IMR-90 (cell line): ENCODE data around the gene SNED1. TPM values are rescaled to one million over a fixed set of nuclear protein-coding genes. Genes with fewer than 3 reads are reported as not detected.

Experiments used
- ATAC-seq: fragments of 200-7000 bp; cut with Tn5 transposase; 2 replicates; pipeline ENCODE4 v1.9.1; 2020; ENCODE audit warnings: low read depth, mild to moderate bottlenecking, moderate library complexity
- BruUV-seq: library from RNA; stranded (reverse); fragments of 400-500 nt; replicated peaks from 2 replicates; lab custom pipeline; 2021; lab: Mats Ljungman, UMichigan
- CTCF ChIA-PET: fragments of 300-600 bp; formaldehyde crosslinking; extraction: SDS; loops from one replicate; lab custom pipeline; 2021; ENCODE audit warnings: antibody characterized with exemption; lab: Yijun Ruan, JAX
- POLR2A ChIA-PET: fragments of 300-600 bp; sonication (Branson Sonifier 250); formaldehyde crosslinking; loops from one replicate; lab custom pipeline; 2022; ENCODE audit warnings: antibody characterized with exemption; ENCODE audit not compliant: unreplicated experiment; lab: Charles Lee
- DNase-seq: peaks from one replicate; pipeline ENCODE4 v3.0.0; 2013
- H2AFZ ChIP-seq: replicated peaks from 2 replicates; pipeline ENCODE3; 2013; ENCODE audit warnings: low read length, mild to moderate bottlenecking; ENCODE audit not compliant: poor library complexity
- H2AK5ac ChIP-seq: 2 replicates; pipeline ENCODE4 v1.6.1; 2013; ENCODE audit warnings: low read depth, low read length, inconsistent platforms
- H2AK9ac ChIP-seq: replicated peaks from 2 replicates; pipeline ENCODE3; 2013; ENCODE audit warnings: mild to moderate bottlenecking, low read depth, low read length, moderate library complexity; ENCODE audit not compliant: poor library complexity
- H2BK120ac ChIP-seq: 2 replicates; pipeline ENCODE4 v1.6.1; 2013; ENCODE audit warnings: low read depth, low read length, inconsistent platforms
- H2BK15ac ChIP-seq: 3 replicates; pipeline ENCODE4 v1.6.1; 2013; ENCODE audit warnings: low read depth, low read length, inconsistent platforms
- H2BK20ac ChIP-seq: 2 replicates; pipeline ENCODE4 v1.6.1; 2013; ENCODE audit warnings: low read depth, mild to moderate bottlenecking, inconsistent platforms, low read length, moderate library complexity
- H2BK5ac ChIP-seq: 2 replicates; pipeline ENCODE4 v1.6.1; 2013; ENCODE audit warnings: mild to moderate bottlenecking, low read depth, low read length, inconsistent platforms; ENCODE audit not compliant: poor library complexity, severe bottlenecking
- H3K14ac ChIP-seq: replicated peaks from 2 replicates; pipeline ENCODE4 v1.6.1; 2013; ENCODE audit warnings: low read depth, low read length, inconsistent platforms
- H3K18ac ChIP-seq: 2 replicates; pipeline ENCODE4 v1.6.1; 2013; ENCODE audit warnings: low read depth, low read length, control low read depth
- H3K23ac ChIP-seq: 2 replicates; pipeline ENCODE4 v1.6.1; 2013; ENCODE audit warnings: low read depth, low read length, inconsistent platforms
- H3K27ac ChIP-seq: 2 replicates; pipeline ENCODE4 v1.5.1; 2013; ENCODE audit warnings: mild to moderate bottlenecking, control low read depth, low read length; ENCODE audit not compliant: insufficient read depth
- H3K27me3 ChIP-seq: 2 replicates; pipeline ENCODE4 v1.6.1; 2013; ENCODE audit warnings: low read length; ENCODE audit not compliant: control insufficient read depth, insufficient read depth
- H3K36me3 ChIP-seq: 2 replicates; pipeline ENCODE4 v1.6.1; 2013; ENCODE audit warnings: low read length, mixed read lengths; ENCODE audit not compliant: control insufficient read depth, insufficient read depth
- H3K4ac ChIP-seq: 2 replicates; pipeline ENCODE4 v1.6.1; 2013; ENCODE audit warnings: low read depth, low read length, inconsistent platforms
- H3K4me1 ChIP-seq: 2 replicates; pipeline ENCODE4 v1.6.1; 2013; ENCODE audit warnings: low read length, mixed read lengths; ENCODE audit not compliant: control insufficient read depth, insufficient read depth
- H3K4me2 ChIP-seq: 2 replicates; pipeline ENCODE4 v1.6.1; 2013; ENCODE audit warnings: low read depth, mild to moderate bottlenecking, control low read depth, low read length, moderate library complexity
- H3K4me3 ChIP-seq: 2 replicates; pipeline ENCODE4 v1.5.1; 2013; ENCODE audit warnings: low read depth, mild to moderate bottlenecking, control low read depth, low read length, moderate library complexity; ENCODE audit not compliant: insufficient read depth
- H3K56ac ChIP-seq: 2 replicates; pipeline ENCODE4 v1.6.1; 2013; ENCODE audit warnings: low read length, inconsistent platforms; ENCODE audit not compliant: insufficient read depth; ENCODE audit errors: extremely low read depth
- H3K79me1 ChIP-seq, 2 experiments: 2 replicates each; pipeline ENCODE4 v1.6.1; 2013; ENCODE audit warnings: low read length in 2 of 2, inconsistent platforms in 1 of 2, low read depth in 1 of 2
- H3K9ac ChIP-seq: 2 replicates; pipeline ENCODE4 v1.6.1; 2013; ENCODE audit warnings: low read depth, low read length, control low read depth
- H3K9me1 ChIP-seq: 2 replicates; pipeline ENCODE4 v1.6.1; 2013; ENCODE audit warnings: low read length, inconsistent platforms; ENCODE audit not compliant: insufficient read depth
- H3K9me3 ChIP-seq: 2 replicates; pipeline ENCODE4 v1.6.1; 2013; ENCODE audit warnings: low read length; ENCODE audit not compliant: control insufficient read depth, insufficient read depth
- H4K20me1 ChIP-seq: 2 replicates; pipeline ENCODE4 v1.6.1; 2013; ENCODE audit warnings: low read length, inconsistent platforms; ENCODE audit not compliant: insufficient read depth
- H4K5ac ChIP-seq: 2 replicates; pipeline ENCODE4 v1.6.1; 2013; ENCODE audit warnings: mild to moderate bottlenecking, low read depth, low read length, control low read depth
- H4K8ac ChIP-seq, 2 experiments: 2 replicates each; pipeline ENCODE4 v1.6.1; 2013; ENCODE audit warnings: low read depth in 2 of 2, low read length in 2 of 2, control low read depth in 1 of 2, inconsistent platforms in 1 of 2
- H4K91ac ChIP-seq: 2 replicates; pipeline ENCODE4 v1.6.1; 2013; ENCODE audit warnings: low read depth, low read length, inconsistent platforms; ENCODE audit not compliant: insufficient read depth
- BHLHE40 ChIP-seq: fragments of 150-350 bp; IDR thresholded peaks from 2 replicates; pipeline ENCODE4 v1.6.1; 2016; ENCODE audit warnings: mild to moderate bottlenecking, low read depth, low read length
- CEBPB ChIP-seq: IDR thresholded peaks from 2 replicates; pipeline ENCODE4 v1.6.1; 2012; ENCODE audit warnings: low read depth, low read length, improper control_type of control experiment
- CHD1 ChIP-seq: IDR thresholded peaks from 2 replicates; pipeline ENCODE4 v1.6.1; 2012; ENCODE audit warnings: low read depth, low read length, improper control_type of control experiment
- ELK1 ChIP-seq: fragments of 150-350 bp; IDR thresholded peaks from 2 replicates; pipeline ENCODE4 v1.6.1; 2016; ENCODE audit warnings: low read depth, mild to moderate bottlenecking, low read length, moderate library complexity, borderline replicate concordance
- FOS ChIP-seq: fragments of 150-350 bp; IDR thresholded peaks from 2 replicates; pipeline ENCODE4 v1.6.1; 2016; ENCODE audit warnings: low read depth, low read length
- MAFK ChIP-seq: IDR thresholded peaks from 2 replicates; pipeline ENCODE4 v1.6.1; 2012; ENCODE audit warnings: low read depth, low read length, improper control_type of control experiment
- MAZ ChIP-seq: IDR thresholded peaks from 2 replicates; pipeline ENCODE4 v1.6.1; 2012; ENCODE audit warnings: low read depth, mild to moderate bottlenecking, low read length, improper control_type of control experiment, moderate library complexity, borderline replicate concordance
- MXI1 ChIP-seq: IDR thresholded peaks from 2 replicates; pipeline ENCODE4 v1.6.1; 2012; ENCODE audit warnings: low read depth, mild to moderate bottlenecking, low read length, moderate library complexity, borderline replicate concordance
- NFE2L2 ChIP-seq: fragments of 150-350 bp; IDR thresholded peaks from 2 replicates; pipeline ENCODE4 v1.6.1; 2016; ENCODE audit warnings: low read depth, mild to moderate bottlenecking, low read length
- POLR2A ChIP-seq: IDR thresholded peaks from 2 replicates; pipeline ENCODE4 v1.6.1; 2012; ENCODE audit warnings: mild to moderate bottlenecking, low read depth, low read length
- RAD21 ChIP-seq: IDR thresholded peaks from 2 replicates; pipeline ENCODE4 v1.6.1; 2012; ENCODE audit warnings: low read length, improper control_type of control experiment
- RCOR1 ChIP-seq: IDR thresholded peaks from 2 replicates; pipeline ENCODE4 v1.6.1; 2012; ENCODE audit warnings: mild to moderate bottlenecking, low read length, improper control_type of control experiment; ENCODE audit not compliant: insufficient replicate concordance
- RFX5 ChIP-seq: IDR thresholded peaks from 2 replicates; pipeline ENCODE4 v1.8.0; 2012; ENCODE audit warnings: low read depth, mild to moderate bottlenecking, low read length, moderate library complexity
- SMC3 ChIP-seq: fragments of 150-350 bp; IDR thresholded peaks from 2 replicates; pipeline ENCODE4 v1.6.1; 2016; ENCODE audit warnings: low read depth, mild to moderate bottlenecking, antibody characterized with exemption, low read length, moderate library complexity
- WGBS, 2 experiments: methylation state at CpG; one replicate each; pipeline versions ENCODE4 v1.1.5 to v1.1.7; 2013; ENCODE audit warnings: missing lambda C conversion rate in 2 of 2; ENCODE audit not compliant: insufficient read length in 1 of 2; ENCODE audit errors: extremely low coverage in 2 of 2; 5-methylcytosine and 5-hydroxymethylcytosine counted together
- dilution Hi-C: fragments of 300-500 bp; cut with HindIII; formaldehyde crosslinking; loops from one replicate; pipeline ENCODE4 v1.14.3; 2018; ENCODE audit warnings: low sequenced_read_pairs; ENCODE audit not compliant: unreplicated experiment
- in situ Hi-C: fragments of 300-500 bp; cut with MboI; formaldehyde crosslinking; loops from 3 replicates; pipeline ENCODE4 v1.14.3; 2019; ENCODE audit warnings: low sequenced_read_pairs, inconsistent platforms, mixed read lengths
- intact Hi-C: fragments of 100-400 bp; cut with micrococcal nuclease; formaldehyde crosslinking; loops from 2 replicates; pipeline ENCODE4 v1.10.0; 2022
- polyA plus RNA-seq, 3 experiments: library from polyadenylated mRNA; depleted of rRNA; stranded (reverse); fragments of >200 nt; gene quantifications; 2 replicates each; pipeline ENCODE4 v1.2.3, GENCODE V29; 2012; ENCODE audit warnings: low replicate concordance in 1 of 3
- total RNA-seq: library from RNA; depleted of rRNA; stranded (reverse); fragments of >200 nt; gene quantifications from 2 replicates; pipeline ENCODE4 v1.2.3, GENCODE V29; 2012
- TF ChIP-seq, protein P1 (sequence below): conservative IDR thresholded peaks from 2 replicates; pipeline ENCODE4 v1.5.1; 2012; ENCODE audit warnings: mild to moderate bottlenecking, low read depth, low read length, improper control_type of control experiment
- TF ChIP-seq, protein P2 (sequence below): fragments of 150-350 bp; IDR thresholded peaks from 2 replicates; pipeline ENCODE4 v1.6.1; 2017; ENCODE audit warnings: mild to moderate bottlenecking, antibody characterized with exemption, low read length, low read depth

The SNED1 gene
- total and polyA plus RNA-seq, 2 of the 4 experiments (the other 2 are of a cell fraction), result 1.1 to 3.4 TPM

- H3K18ac ChIP-seq, result no peak overlapping the region
- H2BK20ac ChIP-seq, result no peak overlapping the region
- H2AK5ac ChIP-seq, result no peak overlapping the region
- TF ChIP-seq POLR2A (no peak), RAD21 (no peak), RCOR1 (no peak), FOS (no peak), BHLHE40 (no peak), MAFK (no peak), MAZ (no peak), CEBPB (no peak), ELK1 (no peak), NFE2L2 (no peak), RFX5 (no peak), SMC3 (no peak), CHD1 (no peak), MXI1 (no peak)
- TF ChIP-seq, protein P1, sequence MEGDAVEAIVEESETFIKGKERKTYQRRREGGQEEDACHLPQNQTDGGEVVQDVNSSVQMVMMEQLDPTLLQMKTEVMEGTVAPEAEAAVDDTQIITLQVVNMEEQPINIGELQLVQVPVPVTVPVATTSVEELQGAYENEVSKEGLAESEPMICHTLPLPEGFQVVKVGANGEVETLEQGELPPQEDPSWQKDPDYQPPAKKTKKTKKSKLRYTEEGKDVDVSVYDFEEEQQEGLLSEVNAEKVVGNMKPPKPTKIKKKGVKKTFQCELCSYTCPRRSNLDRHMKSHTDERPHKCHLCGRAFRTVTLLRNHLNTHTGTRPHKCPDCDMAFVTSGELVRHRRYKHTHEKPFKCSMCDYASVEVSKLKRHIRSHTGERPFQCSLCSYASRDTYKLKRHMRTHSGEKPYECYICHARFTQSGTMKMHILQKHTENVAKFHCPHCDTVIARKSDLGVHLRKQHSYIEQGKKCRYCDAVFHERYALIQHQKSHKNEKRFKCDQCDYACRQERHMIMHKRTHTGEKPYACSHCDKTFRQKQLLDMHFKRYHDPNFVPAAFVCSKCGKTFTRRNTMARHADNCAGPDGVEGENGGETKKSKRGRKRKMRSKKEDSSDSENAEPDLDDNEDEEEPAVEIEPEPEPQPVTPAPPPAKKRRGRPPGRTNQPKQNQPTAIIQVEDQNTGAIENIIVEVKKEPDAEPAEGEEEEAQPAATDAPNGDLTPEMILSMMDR, result no peak
- TF ChIP-seq, protein P2, sequence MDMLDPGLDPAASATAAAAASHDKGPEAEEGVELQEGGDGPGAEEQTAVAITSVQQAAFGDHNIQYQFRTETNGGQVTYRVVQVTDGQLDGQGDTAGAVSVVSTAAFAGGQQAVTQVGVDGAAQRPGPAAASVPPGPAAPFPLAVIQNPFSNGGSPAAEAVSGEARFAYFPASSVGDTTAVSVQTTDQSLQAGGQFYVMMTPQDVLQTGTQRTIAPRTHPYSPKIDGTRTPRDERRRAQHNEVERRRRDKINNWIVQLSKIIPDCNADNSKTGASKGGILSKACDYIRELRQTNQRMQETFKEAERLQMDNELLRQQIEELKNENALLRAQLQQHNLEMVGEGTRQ, result no peak
- no peak overlapping the region for H4K8ac ChIP-seq
- peaks cover 16% of the 10 kb centered on the region for H3K36me3 ChIP-seq
- dilution Hi-C loops, result no loop called here
- no CpG with 5 or more reads among the region's 31 CpGs for WGBS, 2 experiments
- no peak overlapping the region for H2AK9ac ChIP-seq
- BruUV-seq, result no TSS peak
- no peak overlapping the region for H2AFZ ChIP-seq
- ChIA-PET CTCF (no interaction called here), POLR2A (no interaction called here)
- H3K27me3 ChIP-seq, result no peaks in the 10 kb centered on the region
- H3K4ac ChIP-seq, result no peak overlapping the region
- no peak overlapping the region for H3K27ac ChIP-seq
- no peaks in the 10 kb centered on the region for H3K79me1 ChIP-seq
- H3K9me1 ChIP-seq, result no peaks in the 10 kb centered on the region
- no peak overlapping the region for H2BK120ac ChIP-seq
- H2BK15ac ChIP-seq, result no peak overlapping the region
- no peaks in the 10 kb centered on the region for H4K20me1 ChIP-seq
- H3K4me1 ChIP-seq, result no peaks in the 10 kb centered on the region
- no peak overlapping the region for H4K91ac ChIP-seq
- in situ Hi-C loops, result no loop called here
- DNase-seq, result no peak
- H3K56ac ChIP-seq, result no peak overlapping the region
- H2BK5ac ChIP-seq, result no peak overlapping the region
- H3K9ac ChIP-seq, result no peak overlapping the region
- no peak overlapping the region for H4K5ac ChIP-seq
- H3K14ac ChIP-seq, result no peak overlapping the region
- H3K23ac ChIP-seq, result no peak overlapping the region
- no peak overlapping the region for H3K4me3 ChIP-seq
- no peak overlapping the region for H3K4me2 ChIP-seq
- no peaks in the 10 kb centered on the region for H3K9me3 ChIP-seq
- ATAC-seq, result no peak
- intact Hi-C loops, result no loop called here
Measured at GRCh38 chr2:241035142-241035817, 36.9 kb downstream of the SNED1 start.
